ENCODE data around the gene NKAIN2. TPM values are rescaled to one million over a fixed set of nuclear protein-coding genes. Genes with fewer than 3 reads are reported as not detected.

The NKAIN2 gene
- total RNA-seq, 1 experiment from 2014 or later, result not detected

- TF ChIP-seq EGR1 (IDR thresholded peaks at IDR 0.05; ENCODE audit: low read depth), result no peak
- no peak for TF ChIP-seq ATF3 (IDR thresholded peaks at IDR 0.05)
- TF ChIP-seq YY1 (IDR thresholded peaks at IDR 0.05; ENCODE audit: extremely low read depth, insufficient replicate concordance, low read depth, low read length), result no peak
- no peak for TF ChIP-seq JUND (IDR thresholded peaks at IDR 0.05)
- TF ChIP-seq SP1 (IDR thresholded peaks at IDR 0.05; ENCODE audit: low read depth), result no peak
- TF ChIP-seq ELF1 (IDR thresholded peaks at IDR 0.05; ENCODE audit: borderline replicate concordance, low read depth), result no peak
- no peak for TF ChIP-seq ZFX (IDR thresholded peaks at IDR 0.05)
- intact Hi-C loops (cut with micrococcal nuclease), result no loop called here
- Histone ChIP-seq H3K9me2 (ENCODE audit: insufficient read depth) (no peaks in the 10 kb centered on the region), H3K36me3 (ENCODE audit: control insufficient read depth in 1 of 2, insufficient read depth in 2 of 2, low read length in 2 of 2) (no peaks in the 10 kb centered on the region), H3K4me1 (ENCODE audit: control insufficient read depth in 1 of 2, insufficient read depth in 2 of 2, low read length in 2 of 2) (no peaks in the 10 kb centered on the region), H3K4me2 (ENCODE audit: low read length) (no peak overlapping the region), H4K20me1 (ENCODE audit: insufficient read depth) (no peaks in the 10 kb centered on the region), H3K9me3 (ENCODE audit: control insufficient read depth in 1 of 2, insufficient read depth in 1 of 2, low read depth in 1 of 2, low read length in 2 of 2) (no peaks in the 10 kb centered on the region), H2AFZ (ENCODE audit: low read depth, low read length, poor library complexity, severe bottlenecking) (no peak overlapping the region), H3K4me3 (replicated peaks in 1 of 2; ENCODE audit: low read depth in 1 of 2, low read length in 2 of 2) (no peak overlapping the region), H3K27me3 (ENCODE audit: insufficient read depth, low read length) (peaks cover 24% of the 10 kb centered on the region), H3K27ac (ENCODE audit: low read depth, low read length) (no peak overlapping the region), H3K9ac (ENCODE audit: low read length) (no peak overlapping the region), H3K79me2 (ENCODE audit: insufficient read depth, low read length) (no peaks in the 10 kb centered on the region)
- BruUV-seq (replicated peaks), result no TSS peak
- CTCF ChIA-PET, result no interaction called here
- no peak for ATAC-seq
- POLR2A ChIA-PET, result no interaction called here
- DNase-seq (ENCODE audit: low read depth, low spot score), result no peak
- RAD21 ChIA-PET (ENCODE audit: low non-redundant PET in 1 of 2, low total read pairs in 2 of 2, uncharacterized antibody in 2 of 2, unreplicated experiment in 2 of 2), result no interaction called here
Observed at GRCh38 chr6:124536157-124536841, 732.6 kb downstream of the NKAIN2 start.

- Histone ChIP-seq H3K27ac (ENCODE audit: low read depth, low read length) (no peak overlapping the region), H3K4me3 (replicated peaks in 1 of 2; ENCODE audit: low read depth in 1 of 2, low read length in 2 of 2) (no peak overlapping the region), H3K9me3 (ENCODE audit: control insufficient read depth in 1 of 2, insufficient read depth in 1 of 2, low read depth in 1 of 2, low read length in 2 of 2) (no peaks in the 10 kb centered on the region), H3K9ac (ENCODE audit: low read length) (no peak overlapping the region), H3K27me3 (ENCODE audit: insufficient read depth, low read length) (peaks cover 24% of the 10 kb centered on the region), H3K36me3 (ENCODE audit: control insufficient read depth in 1 of 2, insufficient read depth in 2 of 2, low read length in 2 of 2) (no peaks in the 10 kb centered on the region), H3K79me2 (ENCODE audit: insufficient read depth, low read length) (no peaks in the 10 kb centered on the region), H3K4me2 (ENCODE audit: low read length) (no peak overlapping the region), H4K20me1 (ENCODE audit: insufficient read depth) (no peaks in the 10 kb centered on the region), H2AFZ (ENCODE audit: low read depth, low read length, poor library complexity, severe bottlenecking) (no peak overlapping the region), H3K4me1 (ENCODE audit: control insufficient read depth in 1 of 2, insufficient read depth in 2 of 2, low read length in 2 of 2) (no peaks in the 10 kb centered on the region), H3K9me2 (ENCODE audit: insufficient read depth) (no peaks in the 10 kb centered on the region)
- intact Hi-C loops (cut with micrococcal nuclease), result no loop called here
- ChIA-PET POLR2A (no interaction called here), RAD21 (ENCODE audit: low non-redundant PET in 1 of 2, low total read pairs in 2 of 2, uncharacterized antibody in 2 of 2, unreplicated experiment in 2 of 2) (no interaction called here), CTCF (no interaction called here)
- no peak for TF ChIP-seq YY1 (IDR thresholded peaks at IDR 0.05; ENCODE audit: extremely low read depth, insufficient replicate concordance, low read depth, low read length)
- ATAC-seq (no peak), DNase-seq (ENCODE audit: low read depth, low spot score) (no peak)
- BruUV-seq (replicated peaks), result no TSS peak
Observed at GRCh38 chr6:124536842-124537191, 733.2 kb downstream of the NKAIN2 start.
